ENCODE results near the gene SIRT5. TPM values are rescaled to one million over a fixed set of nuclear protein-coding genes. Genes with fewer than 3 reads are reported as not detected.

Gene SIRT5
- polyA plus RNA-seq, 2 of the 4 experiments (the other 2 are of a cell fraction) = 5.1 to 7.8 TPM

DNA sequence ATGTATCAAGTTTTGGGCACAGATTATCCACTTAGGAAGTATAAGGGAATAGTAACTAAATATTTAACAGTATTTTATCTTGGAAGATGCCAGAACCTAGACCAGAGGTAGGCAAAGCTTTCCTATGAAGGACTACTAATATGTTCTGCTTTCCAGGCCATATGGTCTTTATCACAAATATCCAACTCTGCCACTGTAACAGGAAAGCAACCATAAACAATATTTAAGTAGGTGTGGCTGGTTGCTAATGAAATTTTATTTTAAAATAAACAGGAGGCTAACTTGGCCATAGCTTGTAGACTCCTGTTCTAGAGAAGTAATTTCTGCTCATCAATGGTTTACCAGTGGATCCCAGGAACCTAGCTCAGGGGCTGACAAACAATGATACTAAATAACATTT lies 80.1 kb downstream of the SIRT5 start:
- Histone ChIP-seq H3K27ac (no peak overlapping the region), H3K4me1 (peaks cover 10% of the 10 kb centered on the region; the same call in 2 of the 3 replicates), H3K9me3 (no peaks in the 10 kb centered on the region), H3K4me2 (no peak overlapping the region), H3K4me3 (no peak overlapping the region)
- POLR2A ChIA-PET = no interaction called here
- ATAC-seq = no peak
- CTCF ChIA-PET = no interaction called here
- FAIRE-seq = no peak
- DNase-seq (ENCODE audit: low read depth in 1 of 2, low spot score in 1 of 2) = no peak
- TF ChIP-seq NFE2L2 (conservative IDR thresholded peaks at IDR 0.05; ENCODE audit: low read length) = no peak
- no peak for TF ChIP-seq CEBPB (IDR thresholded peaks at IDR 0.05)
- no peak for TF ChIP-seq CHD2 (IDR thresholded peaks at IDR 0.05; ENCODE audit: low read length, partially characterized antibody)
- TF ChIP-seq, protein P1, sequence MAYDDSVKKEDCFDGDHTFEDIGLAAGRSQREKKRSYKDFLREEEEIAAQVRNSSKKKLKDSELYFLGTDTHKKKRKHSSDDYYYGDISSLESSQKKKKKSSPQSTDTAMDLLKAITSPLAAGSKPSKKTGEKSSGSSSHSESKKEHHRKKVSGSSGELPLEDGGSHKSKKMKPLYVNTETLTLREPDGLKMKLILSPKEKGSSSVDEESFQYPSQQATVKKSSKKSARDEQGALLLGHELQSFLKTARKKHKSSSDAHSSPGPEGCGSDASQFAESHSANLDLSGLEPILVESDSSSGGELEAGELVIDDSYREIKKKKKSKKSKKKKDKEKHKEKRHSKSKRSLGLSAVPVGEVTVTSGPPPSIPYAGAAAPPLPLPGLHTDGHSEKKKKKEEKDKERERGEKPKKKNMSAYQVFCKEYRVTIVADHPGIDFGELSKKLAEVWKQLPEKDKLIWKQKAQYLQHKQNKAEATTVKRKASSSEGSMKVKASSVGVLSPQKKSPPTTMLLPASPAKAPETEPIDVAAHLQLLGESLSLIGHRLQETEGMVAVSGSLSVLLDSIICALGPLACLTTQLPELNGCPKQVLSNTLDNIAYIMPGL (CRISPR knock-in tag; IDR thresholded peaks at IDR 0.05; ENCODE audit: borderline replicate concordance) = no peak
- TF ChIP-seq RFX5 (IDR thresholded peaks at IDR 0.05) = no peak
- no peak for TF ChIP-seq ELK1 (IDR thresholded peaks at IDR 0.05; ENCODE audit: low read depth, low read length)
- TF ChIP-seq FOSL2 (IDR thresholded peaks at IDR 0.05) = no peak
- no peak for TF ChIP-seq FOSL2 (CRISPR knock-in tag; IDR thresholded peaks at IDR 0.05)
- TF ChIP-seq KDM5A (IDR thresholded peaks at IDR 0.05) = no peak
- TF ChIP-seq GATA3 (IDR thresholded peaks at IDR 0.05; ENCODE audit: borderline replicate concordance) = no peak

GRCh38 chr6:13655700-13656099 lies 81.3 kb downstream of the SIRT5 start:
- no peak for ATAC-seq
- Histone ChIP-seq H3K27ac (no peak overlapping the region), H3K4me2 (no peak overlapping the region), H3K4me1 (peaks cover 10% of the 10 kb centered on the region; the same call in 2 of the 3 replicates), H3K9me3 (no peaks in the 10 kb centered on the region), H3K4me3 (no peak overlapping the region)
- WGBS (ENCODE audit: missing lambda C conversion rate) = 94% methylated on average over 1 of the region's 1 CpG
- ChIA-PET CTCF (no interaction called here), POLR2A (no interaction called here)
- no peak for TF ChIP-seq NR3C1 (IDR thresholded peaks at IDR 0.05)
- TF ChIP-seq CBX8 (IDR thresholded peaks at IDR 0.05) = no peak
- TF ChIP-seq EP300 (IDR thresholded peaks at IDR 0.05) = no peak
- TF ChIP-seq ESRRA (IDR thresholded peaks at IDR 0.05; ENCODE audit: borderline replicate concordance, low read length) = no peak
- TF ChIP-seq MAFK (IDR thresholded peaks at IDR 0.05; ENCODE audit: partially characterized antibody) = no peak
- no peak for TF ChIP-seq KDM5A (IDR thresholded peaks at IDR 0.05)
- TF ChIP-seq, protein P2, sequence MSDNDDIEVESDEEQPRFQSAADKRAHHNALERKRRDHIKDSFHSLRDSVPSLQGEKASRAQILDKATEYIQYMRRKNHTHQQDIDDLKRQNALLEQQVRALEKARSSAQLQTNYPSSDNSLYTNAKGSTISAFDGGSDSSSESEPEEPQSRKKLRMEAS (IDR thresholded peaks at IDR 0.05) = no peak
- no peak for TF ChIP-seq RNF2 (IDR thresholded peaks at IDR 0.05; ENCODE audit: borderline replicate concordance, low read depth)
- no peak for TF ChIP-seq MYC (IDR thresholded peaks at IDR 0.05; ENCODE audit: borderline replicate concordance, low read length)
- no peak for TF ChIP-seq ZSCAN20 (CRISPR knock-in tag; IDR thresholded peaks at IDR 0.05)
- TF ChIP-seq PHF8 (IDR thresholded peaks at IDR 0.05; ENCODE audit: borderline replicate concordance, low read depth) = no peak
- TF ChIP-seq PBX3 (IDR thresholded peaks at IDR 0.05) = no peak
- TF ChIP-seq ZC3H11A (IDR thresholded peaks at IDR 0.05) = no peak
- TF ChIP-seq ZFP36 (IDR thresholded peaks at IDR 0.05; ENCODE audit: borderline replicate concordance, partially characterized antibody) = no peak
- no peak for FAIRE-seq
- no peak for DNase-seq (ENCODE audit: low read depth in 1 of 2, low spot score in 1 of 2)

Measured in A549 (cell line).